Suprapubic skin (tissue), 4 donors: ENCODE data around the gene EPG5. TPM values are rescaled to one million over a fixed set of nuclear protein-coding genes. Genes with fewer than 3 reads are reported as not detected.

Experiments used
- DNase-seq, 2 donors: peaks; one replicate each; pipeline ENCODE4 v3.0.0-alpha.2; 2019; ENCODE audit warnings: low spot score in 2 of 2
- H3K27ac ChIP-seq: fragments of 200-600 bp; sonication (generic); one replicate; pipeline ENCODE4 v1.5.1; 2019
- H3K27me3 ChIP-seq: fragments of 200-600 bp; sonication (generic); one replicate; pipeline ENCODE4 v1.5.1; 2019
- H3K36me3 ChIP-seq: fragments of 200-600 bp; sonication (generic); one replicate; pipeline ENCODE4 v1.5.1; 2019
- H3K4me1 ChIP-seq: fragments of 200-600 bp; sonication (generic); one replicate; pipeline ENCODE4 v1.5.1; 2019
- H3K4me3 ChIP-seq: fragments of 200-600 bp; sonication (generic); one replicate; pipeline ENCODE4 v1.5.1; 2019; ENCODE audit warnings: mild to moderate bottlenecking
- H3K9me3 ChIP-seq: fragments of 200-600 bp; sonication (generic); one replicate; pipeline ENCODE4 v1.5.1; 2019
- EP300 ChIP-seq: sonication (generic); formaldehyde crosslinking; IDR thresholded peaks from one replicate; pipeline ENCODE4 v1.6.1; 2017; ENCODE audit warnings: antibody characterized with exemption
- POLR2A ChIP-seq, 2 donors: fragments of 450-650 bp; IDR thresholded peaks; one replicate each; pipeline ENCODE4 v1.6.1; 2017; ENCODE audit warnings: antibody characterized with exemption in 2 of 2, mild to moderate bottlenecking in 2 of 2, moderate library complexity in 2 of 2
- POLR2AphosphoS5 ChIP-seq, 3 donors: sonication (generic); formaldehyde crosslinking; IDR thresholded peaks; one replicate each; pipeline ENCODE4 v1.6.1; 2017; ENCODE audit warnings: antibody characterized with exemption in 3 of 3
- WGBS: methylation state at CpG from one replicate; pipeline ENCODE4 v1.1.5; 2018; 5-methylcytosine and 5-hydroxymethylcytosine counted together
- total RNA-seq, 4 donors: library from RNA; depleted of rRNA; stranded (reverse); fragments of >200 nt; gene quantifications; one replicate each; pipeline ENCODE4 v1.1.0, GENCODE V29; 2016
- TF ChIP-seq, protein P1 (sequence below), 2 donors: fragments of 200-600 bp in 1 of 2; fragments of 450-650 bp in 1 of 2; sonication (generic) in 1 of 2; IDR thresholded peaks; one replicate each; pipeline ENCODE4 v1.5.1; 2016 to 2019; ENCODE audit warnings: antibody characterized with exemption in 2 of 2, mild to moderate bottlenecking in 1 of 2, moderate library complexity in 1 of 2

EPG5 gene
- total RNA-seq, 4 donors from 2014 or later: 31.5 to 107 (median 53.5) TPM

DNA sequence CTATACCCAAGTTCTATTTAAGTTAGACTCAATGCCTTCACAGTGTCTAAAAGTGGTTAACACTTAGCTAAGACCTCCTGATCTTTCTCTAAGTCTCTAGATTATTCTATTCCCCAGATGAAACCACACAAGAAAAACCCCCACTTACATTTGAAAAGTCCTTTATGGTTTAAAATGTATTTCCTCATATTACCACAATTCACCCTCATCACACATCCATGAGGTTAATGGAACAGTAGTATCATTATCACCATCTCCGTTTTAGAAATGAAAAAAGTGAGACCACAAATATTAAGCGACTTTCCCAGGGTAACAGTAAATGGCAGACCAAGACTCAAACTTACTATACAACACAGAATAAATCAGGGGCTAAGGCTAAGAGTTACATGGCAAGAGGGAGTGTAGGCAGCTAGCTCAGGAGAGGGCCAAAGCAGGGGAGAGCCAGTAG is 28.6 kb downstream of the EPG5 start:
- H3K36me3 ChIP-seq: peaks cover 85% of the 10 kb centered on the region
- H3K4me1 ChIP-seq: no peaks in the 10 kb centered on the region
- H3K27ac ChIP-seq: no peak overlapping the region
- no peak overlapping the region for H3K4me3 ChIP-seq
- TF ChIP-seq POLR2A (IDR thresholded peaks at IDR 0.05) (no peak), EP300 (no peak)
- TF ChIP-seq, protein P1, sequence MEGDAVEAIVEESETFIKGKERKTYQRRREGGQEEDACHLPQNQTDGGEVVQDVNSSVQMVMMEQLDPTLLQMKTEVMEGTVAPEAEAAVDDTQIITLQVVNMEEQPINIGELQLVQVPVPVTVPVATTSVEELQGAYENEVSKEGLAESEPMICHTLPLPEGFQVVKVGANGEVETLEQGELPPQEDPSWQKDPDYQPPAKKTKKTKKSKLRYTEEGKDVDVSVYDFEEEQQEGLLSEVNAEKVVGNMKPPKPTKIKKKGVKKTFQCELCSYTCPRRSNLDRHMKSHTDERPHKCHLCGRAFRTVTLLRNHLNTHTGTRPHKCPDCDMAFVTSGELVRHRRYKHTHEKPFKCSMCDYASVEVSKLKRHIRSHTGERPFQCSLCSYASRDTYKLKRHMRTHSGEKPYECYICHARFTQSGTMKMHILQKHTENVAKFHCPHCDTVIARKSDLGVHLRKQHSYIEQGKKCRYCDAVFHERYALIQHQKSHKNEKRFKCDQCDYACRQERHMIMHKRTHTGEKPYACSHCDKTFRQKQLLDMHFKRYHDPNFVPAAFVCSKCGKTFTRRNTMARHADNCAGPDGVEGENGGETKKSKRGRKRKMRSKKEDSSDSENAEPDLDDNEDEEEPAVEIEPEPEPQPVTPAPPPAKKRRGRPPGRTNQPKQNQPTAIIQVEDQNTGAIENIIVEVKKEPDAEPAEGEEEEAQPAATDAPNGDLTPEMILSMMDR (IDR thresholded peaks at IDR 0.05): no peak
- WGBS: 63% methylated on average over 2 of the region's 2 CpGs
- H3K27me3 ChIP-seq: no peaks in the 10 kb centered on the region
- no peak for DNase-seq
- H3K9me3 ChIP-seq: no peaks in the 10 kb centered on the region

DNA sequence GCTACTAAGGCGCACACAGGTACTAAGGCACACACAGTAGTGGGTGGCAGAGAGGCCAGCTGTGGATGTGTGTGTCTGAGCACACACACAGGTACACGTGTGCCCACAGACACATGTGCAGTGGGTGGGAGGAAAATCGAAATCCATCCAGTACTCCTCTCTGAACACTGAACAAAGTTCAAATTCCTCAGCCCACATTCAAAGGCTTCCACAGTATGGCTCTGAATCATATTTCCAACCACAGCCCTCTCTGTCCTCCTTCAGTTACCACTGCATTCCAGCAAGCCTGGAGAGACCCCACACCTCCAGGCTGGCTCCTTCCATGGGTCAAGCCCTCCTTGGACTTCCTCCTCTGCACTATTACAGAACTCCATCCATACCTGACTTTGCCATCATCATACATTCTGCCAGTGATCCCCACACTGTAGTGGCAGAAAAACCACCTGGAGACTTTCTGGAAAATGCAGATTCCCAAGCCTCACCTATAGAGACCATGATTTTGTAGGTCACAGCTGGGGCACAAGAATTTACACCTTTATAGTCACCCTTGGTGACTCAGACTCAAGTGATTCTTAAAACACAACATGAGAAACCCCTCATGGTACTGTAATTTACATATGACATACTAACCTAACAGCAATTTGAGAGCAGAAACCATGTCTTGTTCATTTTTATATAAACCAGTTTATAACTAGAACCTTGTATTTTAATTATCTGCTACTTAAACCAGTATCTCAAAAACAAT is 31.4 kb downstream of the EPG5 start:
- no peaks in the 10 kb centered on the region for H3K9me3 ChIP-seq
- peaks cover 83% of the 10 kb centered on the region for H3K36me3 ChIP-seq

DNA sequence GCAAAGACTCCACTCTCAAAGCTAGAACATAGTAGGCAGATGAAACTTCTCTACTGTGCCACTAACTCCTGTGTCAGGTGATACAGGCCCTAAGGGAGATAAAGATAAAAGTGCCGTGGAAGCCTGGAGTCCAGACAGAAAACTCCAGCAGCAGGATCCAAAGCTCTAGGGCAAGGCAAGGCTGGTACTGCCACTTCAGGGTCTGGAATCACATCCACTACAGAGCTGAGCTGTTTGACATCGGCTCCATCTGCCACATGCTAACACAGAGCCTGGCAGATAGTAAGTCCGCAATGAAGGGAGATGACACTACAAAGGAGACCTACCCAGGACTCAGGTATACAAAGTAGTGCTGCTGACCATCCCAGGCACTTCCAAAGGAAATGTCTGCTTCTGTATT is 34.4 kb downstream of the EPG5 start:
- Histone ChIP-seq H3K9me3 (no peaks in the 10 kb centered on the region), H3K27ac (no peak overlapping the region), H3K4me1 (no peaks in the 10 kb centered on the region), H3K4me3 (no peak overlapping the region), H3K27me3 (no peaks in the 10 kb centered on the region), H3K36me3 (peaks cover 82% of the 10 kb centered on the region)
- no peak for DNase-seq
- TF ChIP-seq POLR2A (IDR thresholded peaks at IDR 0.05): no peak
- no peak for TF ChIP-seq EP300
- TF ChIP-seq POLR2AphosphoS5 (IDR thresholded peaks at IDR 0.05): no peak
- TF ChIP-seq, protein P1 (IDR thresholded peaks at IDR 0.05): no peak
- WGBS: 76% methylated on average over 3 of the region's 3 CpGs

More for the DNA sequence above, 31.4 kb downstream of the EPG5 start:
- Histone ChIP-seq H3K27me3 (no peaks in the 10 kb centered on the region), H3K4me1 (no peaks in the 10 kb centered on the region), H3K4me3 (no peak overlapping the region), H3K27ac (no peak overlapping the region)
- TF ChIP-seq POLR2AphosphoS5 (IDR thresholded peaks at IDR 0.05) (no peak), POLR2A (IDR thresholded peaks at IDR 0.05) (no peak), EP300 (no peak)
- TF ChIP-seq, protein P1 (IDR thresholded peaks at IDR 0.05): no peak
- no peak for DNase-seq
- 88% methylated on average over 3 of the region's 3 CpGs for WGBS

DNA sequence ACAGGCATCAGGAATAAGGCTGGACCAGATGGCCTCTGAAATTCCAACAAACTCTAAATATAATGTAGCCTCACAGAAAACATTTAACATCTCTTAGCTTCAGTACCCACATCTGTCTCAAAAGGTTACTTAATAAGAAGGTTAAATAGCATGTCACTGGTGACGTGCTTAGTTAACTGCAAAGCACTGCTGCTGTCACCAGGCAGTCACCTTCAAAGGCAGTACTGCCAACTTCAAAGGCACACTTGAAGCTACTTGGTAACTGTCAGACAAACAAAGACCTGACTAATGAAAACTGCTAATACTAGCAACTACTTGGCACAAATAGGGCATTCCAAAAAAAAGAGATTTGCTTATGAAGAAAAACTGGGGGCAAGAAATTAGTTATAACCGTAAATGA is 36.2 kb downstream of the EPG5 start:
- H3K4me1 ChIP-seq: no peaks in the 10 kb centered on the region
- H3K27me3 ChIP-seq: no peaks in the 10 kb centered on the region
- no peak overlapping the region for H3K4me3 ChIP-seq
- no peak overlapping the region for H3K27ac ChIP-seq
- 93% methylated on average over 2 of the region's 2 CpGs for WGBS
- no peak for DNase-seq
- peaks cover 89% of the 10 kb centered on the region for H3K36me3 ChIP-seq
- H3K9me3 ChIP-seq: no peaks in the 10 kb centered on the region
- TF ChIP-seq POLR2A (IDR thresholded peaks at IDR 0.05) (no peak), EP300 (no peak)
- TF ChIP-seq, protein P1 (IDR thresholded peaks at IDR 0.05): no peak

DNA sequence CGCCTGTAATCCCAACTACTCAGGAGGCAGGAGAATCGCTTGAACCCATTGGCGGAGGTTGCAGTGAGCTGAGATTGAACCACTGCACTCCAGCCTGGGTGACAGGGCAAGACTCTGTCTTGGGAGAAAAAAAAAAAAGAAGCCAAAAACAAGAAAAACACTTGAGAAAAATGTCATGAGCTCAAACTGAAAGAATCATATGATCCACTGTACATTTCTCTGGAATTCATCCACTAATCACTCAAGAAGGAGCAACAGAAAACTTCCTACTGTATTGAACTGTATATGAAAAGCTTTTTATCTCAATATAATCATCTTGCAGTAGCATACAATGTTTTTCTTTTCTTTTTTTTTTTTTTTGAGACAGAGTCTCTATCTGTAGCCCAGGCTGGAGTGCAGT is 40.4 kb downstream of the EPG5 start:
- H3K36me3 ChIP-seq: peaks cover 97% of the 10 kb centered on the region

More for the DNA sequence above, 40.4 kb downstream of the EPG5 start:
- H3K4me3 ChIP-seq: no peak overlapping the region
- H3K4me1 ChIP-seq: no peaks in the 10 kb centered on the region
- no peaks in the 10 kb centered on the region for H3K9me3 ChIP-seq
- no peak for DNase-seq
- no peaks in the 10 kb centered on the region for H3K27me3 ChIP-seq
- no peak overlapping the region for H3K27ac ChIP-seq
- TF ChIP-seq EP300 (no peak), POLR2AphosphoS5 (IDR thresholded peaks at IDR 0.05) (no peak), POLR2A (IDR thresholded peaks at IDR 0.05) (no peak)
- TF ChIP-seq, protein P1 (IDR thresholded peaks at IDR 0.05): no peak
- 90% methylated on average over 3 of the region's 3 CpGs for WGBS
